Measurements from ENCODE around the gene ZC2HC1C. TPM values are rescaled to one million over a fixed set of nuclear protein-coding genes. Genes with fewer than 3 reads are reported as not detected.
"Not testable (repeated sequence)": the region's sequence is repeated elsewhere in the genome, so short reads cannot be mapped to it uniquely, and the experiment has no call there.

ZC2HC1C gene
- total RNA-seq, 4 donors from 2014 or later = 4.4 to 8.0 (median 5.1) TPM

DNA sequence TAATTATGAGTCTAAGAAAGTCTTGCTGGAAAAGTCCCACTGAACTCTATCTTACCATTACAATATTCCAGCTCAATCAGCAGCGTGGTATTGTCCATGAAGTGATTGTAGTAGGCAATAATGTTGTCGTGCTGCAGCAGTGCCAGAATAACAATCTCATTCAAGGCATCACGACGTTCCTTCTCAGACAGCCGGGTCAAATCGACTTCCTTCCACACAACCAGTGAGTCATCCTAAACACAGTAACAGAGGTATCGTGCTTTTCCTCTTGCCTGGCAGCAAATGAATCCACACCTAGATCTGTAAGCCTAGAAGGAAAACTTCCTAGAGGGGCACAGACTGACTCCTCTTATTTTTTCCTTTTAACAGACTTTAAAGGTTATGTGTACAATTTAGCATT is 54.5 kb downstream of the ZC2HC1C start:
- Histone ChIP-seq H3K27me3 (no peaks in the 10 kb centered on the region), H3K4me1 (peaks cover 0 to 49% (median 5%) of the 10 kb centered on the region in 3 donors), H3K4me3 (no peak overlapping the region), H3K27ac (peak overlapping the region in 3 of 4 donors; percentile 12 to 41 (median 16)), H3K36me3 (peaks cover 0 to 32% of the 10 kb centered on the region in 2 donors), H3K9me3 (no peaks in the 10 kb centered on the region)
- TF ChIP-seq, protein P1, sequence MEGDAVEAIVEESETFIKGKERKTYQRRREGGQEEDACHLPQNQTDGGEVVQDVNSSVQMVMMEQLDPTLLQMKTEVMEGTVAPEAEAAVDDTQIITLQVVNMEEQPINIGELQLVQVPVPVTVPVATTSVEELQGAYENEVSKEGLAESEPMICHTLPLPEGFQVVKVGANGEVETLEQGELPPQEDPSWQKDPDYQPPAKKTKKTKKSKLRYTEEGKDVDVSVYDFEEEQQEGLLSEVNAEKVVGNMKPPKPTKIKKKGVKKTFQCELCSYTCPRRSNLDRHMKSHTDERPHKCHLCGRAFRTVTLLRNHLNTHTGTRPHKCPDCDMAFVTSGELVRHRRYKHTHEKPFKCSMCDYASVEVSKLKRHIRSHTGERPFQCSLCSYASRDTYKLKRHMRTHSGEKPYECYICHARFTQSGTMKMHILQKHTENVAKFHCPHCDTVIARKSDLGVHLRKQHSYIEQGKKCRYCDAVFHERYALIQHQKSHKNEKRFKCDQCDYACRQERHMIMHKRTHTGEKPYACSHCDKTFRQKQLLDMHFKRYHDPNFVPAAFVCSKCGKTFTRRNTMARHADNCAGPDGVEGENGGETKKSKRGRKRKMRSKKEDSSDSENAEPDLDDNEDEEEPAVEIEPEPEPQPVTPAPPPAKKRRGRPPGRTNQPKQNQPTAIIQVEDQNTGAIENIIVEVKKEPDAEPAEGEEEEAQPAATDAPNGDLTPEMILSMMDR (IDR thresholded peaks at IDR 0.05) = no peak
- TF ChIP-seq POLR2A (IDR thresholded peaks at IDR 0.05) (no peak), EP300 (IDR thresholded peaks at IDR 0.05) (no peak), POLR2AphosphoS5 (IDR thresholded peaks at IDR 0.05) (no peak)
- WGBS, 2 donors (ENCODE audit: low coverage in 1 of 2) = 43 to 46% methylated on average over 6 to 7 of the region's 7 CpGs
- no peak for ATAC-seq

DNA sequence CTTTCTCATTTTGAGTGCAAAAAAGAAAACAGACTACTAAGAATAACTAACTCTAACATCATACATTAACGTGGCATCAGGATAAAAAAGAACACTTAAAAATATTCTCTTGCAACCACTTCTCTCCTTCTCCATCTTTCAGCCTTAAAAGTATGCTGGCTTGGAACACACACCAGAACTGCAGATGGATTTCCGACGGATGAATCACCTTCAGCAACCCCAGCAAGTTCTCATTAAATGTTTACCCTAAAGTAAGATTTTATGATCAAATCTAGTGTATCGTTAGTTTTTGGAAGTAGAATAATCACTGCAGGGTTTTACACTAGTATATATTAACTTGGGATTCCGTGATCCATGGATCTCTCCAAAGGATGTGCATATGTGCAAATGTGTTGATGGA is 56.2 kb downstream of the ZC2HC1C start:
- WGBS, 2 donors (ENCODE audit: low coverage in 1 of 2) = 27 to 37% methylated on average over 5 of the region's 5 CpGs
- TF ChIP-seq POLR2A (IDR thresholded peaks at IDR 0.05) (no peak), POLR2AphosphoS5 (IDR thresholded peaks at IDR 0.05) (no peak), EP300 (IDR thresholded peaks at IDR 0.05) (no peak)
- TF ChIP-seq, protein P1 (IDR thresholded peaks at IDR 0.05) = no peak
- peak overlapping the region; percentile 73 to 78 for H3K4me3 ChIP-seq
- peak overlapping the region in 3 of 4 donors; percentile 25 to 99 (median 97) for H3K27ac ChIP-seq
- H3K36me3 ChIP-seq = peaks cover 0 to 25% of the 10 kb centered on the region in 2 donors
- peaks cover 0 to 57% (median 5%) of the 10 kb centered on the region in 3 donors for H3K4me1 ChIP-seq
- no peaks in the 10 kb centered on the region for H3K9me3 ChIP-seq
- no peak for ATAC-seq
- H3K27me3 ChIP-seq = no peaks in the 10 kb centered on the region

DNA sequence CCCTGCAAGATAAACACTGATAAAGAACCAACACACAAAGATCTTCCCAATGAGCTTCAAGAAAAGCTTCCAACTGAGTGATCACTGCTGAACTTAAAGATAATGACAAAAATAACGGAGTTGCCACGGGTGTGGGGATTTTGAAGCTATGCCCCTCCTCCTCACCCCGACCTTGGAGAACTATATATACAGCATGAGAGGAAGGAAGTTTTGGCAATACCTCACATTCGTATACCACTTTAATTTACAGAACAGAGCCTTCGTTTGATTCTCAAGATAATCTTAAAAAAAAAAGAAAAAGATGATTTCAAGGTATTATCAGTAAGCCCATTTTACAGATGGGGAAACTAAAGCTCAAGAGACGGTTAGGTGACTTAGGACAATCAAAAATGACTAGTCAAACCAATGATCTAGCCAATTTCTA is 56.7 kb downstream of the ZC2HC1C start:
- Histone ChIP-seq H3K36me3 (peaks cover 0 to 19% of the 10 kb centered on the region in 2 donors), H3K27me3 (no peaks in the 10 kb centered on the region), H3K4me3 (peak overlapping the region; percentile 73 to 78), H3K27ac (peak overlapping the region; percentile 91 to 99 (median 98)), H3K4me1 (peaks cover 0 to 57% (median 5%) of the 10 kb centered on the region in 3 donors), H3K9me3 (no peaks in the 10 kb centered on the region)
- no peak for ATAC-seq
- TF ChIP-seq, protein P1 (IDR thresholded peaks at IDR 0.05) = no peak
- TF ChIP-seq POLR2A (IDR thresholded peaks at IDR 0.05) (no peak), EP300 (IDR thresholded peaks at IDR 0.05) (no peak), POLR2AphosphoS5 (IDR thresholded peaks at IDR 0.05) (no peak)
- 0 to 4% methylated on average over 6 of the region's 6 CpGs for WGBS, 2 donors (ENCODE audit: low coverage in 1 of 2)

DNA sequence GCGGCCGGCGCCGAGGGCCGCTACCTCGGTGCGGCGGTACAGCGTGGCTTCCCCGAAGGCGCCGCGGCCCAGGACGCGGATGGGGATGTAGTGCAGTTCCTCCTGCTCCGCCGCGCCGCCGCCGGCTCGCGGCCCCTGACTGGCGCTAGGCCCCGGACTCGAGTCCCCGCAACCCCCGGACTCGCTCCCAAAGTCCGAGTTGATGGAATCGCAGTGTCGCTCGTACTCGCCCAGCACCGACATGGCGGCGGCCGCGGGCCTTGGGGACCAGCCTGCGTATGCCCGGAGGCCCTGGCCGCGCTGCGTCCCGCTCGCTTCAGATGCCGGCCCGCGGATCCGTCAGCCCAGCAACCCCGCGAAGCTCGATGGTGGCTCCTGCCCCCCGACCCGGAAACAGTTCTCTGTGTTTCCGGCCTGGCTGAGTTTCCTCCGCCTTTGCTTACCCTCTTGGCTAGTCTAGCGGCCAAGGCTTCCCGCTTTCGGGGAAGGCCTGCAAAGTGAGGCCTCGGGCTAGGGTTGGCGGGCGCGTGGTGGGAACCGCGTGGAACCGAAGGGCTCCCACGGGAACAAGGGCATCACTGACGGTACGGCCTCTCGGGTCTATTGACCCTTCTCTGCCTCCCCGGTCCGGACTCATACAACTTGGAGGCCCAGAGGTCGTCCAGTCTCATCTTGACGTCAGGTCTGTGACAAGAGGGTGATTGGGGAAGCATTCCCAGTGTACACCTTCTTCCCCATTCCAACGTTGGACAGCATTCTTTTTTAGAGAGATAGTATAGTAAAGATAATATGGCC is 57.4 kb downstream of the ZC2HC1C start, which contains the start of gene NEK9:
Gene NEK9, minus strand, starts transcription at position 370 of the 795 bp plus-strand sequence. Its CDS starts 127 bp downstream, at position 243.
- H3K4me1 ChIP-seq = peaks cover 0 to 57% (median 5%) of the 10 kb centered on the region in 3 donors
- WGBS, 2 donors (ENCODE audit: low coverage in 1 of 2) = 0% methylated on average over 22 of the region's 76 CpGs; no CpG with 5 or more reads in 1 of the 2 donors
- H3K27ac ChIP-seq = peak within 1 kb of the TSS; percentile 91 to 99 (median 98)
- no peaks in the 10 kb centered on the region for H3K27me3 ChIP-seq
- peaks cover 0 to 18% of the 10 kb centered on the region in 2 donors for H3K36me3 ChIP-seq
- peak; percentile 86 for TF ChIP-seq POLR2AphosphoS5 (IDR thresholded peaks at IDR 0.05)
- TF ChIP-seq EP300 (IDR thresholded peaks at IDR 0.05) = no peak
- TF ChIP-seq, protein P1 (IDR thresholded peaks at IDR 0.05) = peak in 2 of 4 experiments; percentile 27 to 30
- TF ChIP-seq POLR2A (IDR thresholded peaks at IDR 0.05) = peak; percentile 84 to 89
- peak; percentile 96 for ATAC-seq
- peak within 1 kb of the TSS; percentile 73 to 78 for H3K4me3 ChIP-seq
- no peaks in the 10 kb centered on the region for H3K9me3 ChIP-seq

DNA sequence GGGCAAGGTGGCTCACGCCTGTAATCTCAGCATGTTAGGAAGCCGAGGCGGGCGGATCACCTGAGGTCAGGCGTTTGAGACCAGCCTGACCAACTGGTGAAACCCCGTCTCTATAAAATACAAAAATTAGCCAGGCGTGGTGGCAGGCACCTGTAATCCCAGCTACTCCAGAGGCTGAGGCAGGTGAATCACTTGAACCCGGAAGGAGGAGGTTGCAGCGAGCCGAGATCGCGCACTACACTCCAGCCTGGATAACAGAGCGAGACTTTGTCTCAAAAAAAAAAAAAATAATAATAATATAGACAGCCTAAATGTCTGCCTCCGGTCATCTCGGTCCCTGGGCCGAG is 58.0 kb downstream of the ZC2HC1C start:
- WGBS, 2 donors (ENCODE audit: low coverage in 1 of 2) = 25 to 70% methylated on average over 5 to 11 of the region's 16 CpGs
- Histone ChIP-seq H3K4me3 (peak overlapping the region; percentile 73 to 78), H3K27ac (peak overlapping the region; percentile 91 to 99 (median 98)), H3K36me3 (peaks cover 0 to 19% of the 10 kb centered on the region in 2 donors), H3K4me1 (peaks cover 0 to 61% (median 5%) of the 10 kb centered on the region in 3 donors)
- not testable (repeated sequence) for ATAC-seq, H3K9me3 ChIP-seq, H3K27me3 ChIP-seq
